Thyroid gland (tissue), 4 donors: ENCODE data around the gene ZNF775.

Source experiments
- POLR2A ChIP-seq, 2 donors: fragments of 450-650 bp; IDR thresholded peaks; one replicate each; pipeline ENCODE4 v1.6.1; 2017; ENCODE audit warnings: antibody characterized with exemption in 2 of 2, mild to moderate bottlenecking in 2 of 2, moderate library complexity in 1 of 2
- TF ChIP-seq, protein P1 (sequence below), 6 experiments: fragments of 200-600 bp in 3 of 6; fragments of 450-650 bp in 3 of 6; sonication (generic) in 3 of 6; IDR thresholded peaks; one replicate each; pipeline ENCODE4 v1.5.1; 2016 to 2019; ENCODE audit warnings: antibody characterized with exemption in 6 of 6, mild to moderate bottlenecking in 2 of 6, inconsistent platforms in 1 of 6, moderate library complexity in 1 of 6

- TF ChIP-seq, protein P1, sequence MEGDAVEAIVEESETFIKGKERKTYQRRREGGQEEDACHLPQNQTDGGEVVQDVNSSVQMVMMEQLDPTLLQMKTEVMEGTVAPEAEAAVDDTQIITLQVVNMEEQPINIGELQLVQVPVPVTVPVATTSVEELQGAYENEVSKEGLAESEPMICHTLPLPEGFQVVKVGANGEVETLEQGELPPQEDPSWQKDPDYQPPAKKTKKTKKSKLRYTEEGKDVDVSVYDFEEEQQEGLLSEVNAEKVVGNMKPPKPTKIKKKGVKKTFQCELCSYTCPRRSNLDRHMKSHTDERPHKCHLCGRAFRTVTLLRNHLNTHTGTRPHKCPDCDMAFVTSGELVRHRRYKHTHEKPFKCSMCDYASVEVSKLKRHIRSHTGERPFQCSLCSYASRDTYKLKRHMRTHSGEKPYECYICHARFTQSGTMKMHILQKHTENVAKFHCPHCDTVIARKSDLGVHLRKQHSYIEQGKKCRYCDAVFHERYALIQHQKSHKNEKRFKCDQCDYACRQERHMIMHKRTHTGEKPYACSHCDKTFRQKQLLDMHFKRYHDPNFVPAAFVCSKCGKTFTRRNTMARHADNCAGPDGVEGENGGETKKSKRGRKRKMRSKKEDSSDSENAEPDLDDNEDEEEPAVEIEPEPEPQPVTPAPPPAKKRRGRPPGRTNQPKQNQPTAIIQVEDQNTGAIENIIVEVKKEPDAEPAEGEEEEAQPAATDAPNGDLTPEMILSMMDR (IDR thresholded peaks at IDR 0.05) = no peak
- TF ChIP-seq POLR2A (IDR thresholded peaks at IDR 0.05) = no peak
Measured at GRCh38 chr7:150335774-150336112, 43.4 kb upstream of the ZNF775 start.
